CD4-positive, alpha-beta T cell (primary cell): ENCODE results near the gene TTC28. TPM values are rescaled to one million over a fixed set of nuclear protein-coding genes. Genes with fewer than 3 reads are reported as not detected.

Source experiments
- ATAC-seq: fragments of 200-7000 bp; cut with Tn5 transposase; one replicate; pipeline ENCODE4 v1.10.0; 2022; ENCODE audit warnings: mild to moderate bottlenecking; ENCODE audit not compliant: poor library complexity
- CTCF ChIA-PET: fragments of 350-600 bp; sonication (Branson Sonifier 250); formaldehyde crosslinking; loops from one replicate; lab custom pipeline; 2021; ENCODE audit warnings: antibody characterized with exemption, inconsistent platforms; lab: Charles Lee
- POLR2A ChIA-PET: fragments of 350-600 bp; sonication (Branson Sonifier 250); formaldehyde crosslinking; loops from one replicate; lab custom pipeline; 2021; ENCODE audit warnings: antibody characterized with exemption, inconsistent platforms; lab: Charles Lee
- DNase-seq, 14 experiments: peaks; one replicate each; pipeline ENCODE4 v3.0.0-alpha.2; 2013 to 2020; ENCODE audit warnings: mixed read lengths in 2 of 14
- H3K27ac ChIP-seq, 2 donors: one replicate each; pipeline versions ENCODE4 v1.5.1 to v1.7.0; 2013; ENCODE audit warnings: low read length in 2 of 2, low read depth in 1 of 2, mild to moderate bottlenecking in 1 of 2
- H3K27me3 ChIP-seq, 2 experiments: 1 replicate in 1 of 2; 2 replicates in 1 of 2; pipeline versions ENCODE4 v1.6.1 to v1.7.0; 2013; ENCODE audit warnings: low read length in 2 of 2, control low read depth in 1 of 2, mild to moderate bottlenecking in 1 of 2, moderate library complexity in 1 of 2; ENCODE audit not compliant: insufficient read depth in 2 of 2, control insufficient read depth in 1 of 2
- H3K36me3 ChIP-seq: one replicate; pipeline ENCODE4 v1.6.1; 2013; ENCODE audit warnings: low read length, control low read depth; ENCODE audit not compliant: insufficient read depth
- H3K4me1 ChIP-seq: one replicate; pipeline ENCODE4 v1.6.1; 2013; ENCODE audit warnings: low read length, control low read depth; ENCODE audit not compliant: insufficient read depth
- H3K4me3 ChIP-seq: one replicate; pipeline ENCODE4 v1.5.1; 2013; ENCODE audit warnings: mild to moderate bottlenecking, low read length, moderate library complexity
- H3K9me3 ChIP-seq, 2 experiments: 1 replicate in 1 of 2; 2 replicates in 1 of 2; pipeline versions ENCODE4 v1.6.1 to v1.7.0; 2013; ENCODE audit warnings: low read length in 2 of 2, mild to moderate bottlenecking in 2 of 2, control low read depth in 1 of 2, moderate library complexity in 1 of 2; ENCODE audit not compliant: control insufficient read depth in 1 of 2, insufficient read depth in 1 of 2
- H3K27ac Mint-ChIP-seq: one replicate; pipeline ENCODE4 v1.8.0; 2020; ENCODE audit warnings: mixed read lengths
- H3K27me3 Mint-ChIP-seq: one replicate; pipeline ENCODE4 v1.8.0; 2021; ENCODE audit warnings: mixed read lengths
- H3K36me3 Mint-ChIP-seq: one replicate; pipeline ENCODE4 v1.8.0; 2021; ENCODE audit warnings: low read depth, mixed read lengths
- H3K4me1 Mint-ChIP-seq: one replicate; pipeline ENCODE4 v1.8.0; 2021; ENCODE audit warnings: low read depth, mixed read lengths
- H3K4me3 Mint-ChIP-seq: one replicate; pipeline ENCODE4 v1.8.0; 2020; ENCODE audit warnings: mild to moderate bottlenecking, mixed read lengths
- H3K9me3 Mint-ChIP-seq: one replicate; pipeline ENCODE4 v1.8.0; 2020; ENCODE audit warnings: mixed read lengths
- CTCF ChIP-seq: fragments of 200-600 bp; IDR thresholded peaks from one replicate; pipeline ENCODE4 v1.8.0; 2022; ENCODE audit warnings: antibody characterized with exemption, mild to moderate bottlenecking
- intact Hi-C, 2 experiments: fragments of 100-400 bp; cut with DNase I in 1 of 2; cut with micrococcal nuclease in 1 of 2; formaldehyde crosslinking; loops; one replicate each; pipeline versions ENCODE4 v1.15.1 to v1.9.0; 2023 to 2025; cut with DNase I, micrococcal nuclease
- total RNA-seq, 174 experiments: library from RNA in 2 of 174; stranded (reverse) in 2 of 174; gene quantifications; one replicate each; pipeline ENCODE4 v1.2.3 and lab custom pipeline; 2021 to 2026

Gene TTC28
- total RNA-seq, 2 experiments from 2014 or later = 4.6 to 5.7 TPM

GRCh38 chr22:28002863-28003565 lies 676.6 kb downstream of the TTC28 start:
- Mint-ChIP-seq H3K4me3 (no peak overlapping the region), H3K4me1 (no peaks in the 10 kb centered on the region), H3K36me3 (no peaks in the 10 kb centered on the region), H3K27me3 (no peaks in the 10 kb centered on the region), H3K9me3 (no peaks in the 10 kb centered on the region), H3K27ac (no peak overlapping the region)
- DNase-seq (no peak), ATAC-seq (no peak)
- no peak overlapping the region for H3K4me3 ChIP-seq
- no peak for TF ChIP-seq CTCF
- ChIA-PET CTCF (no interaction called here), POLR2A (interaction anchor here (0.7 kb wide), 1 partner anchor 128 kb away, joined by 3 read pairs; no protein-coding TSS in a partner anchor)
- H3K27me3 ChIP-seq = no peaks in the 10 kb centered on the region
- H3K36me3 ChIP-seq = no peaks in the 10 kb centered on the region
- intact Hi-C loops = no loop called here
- H3K9me3 ChIP-seq = no peaks in the 10 kb centered on the region
- no peaks in the 10 kb centered on the region for H3K4me1 ChIP-seq
- no peak overlapping the region for H3K27ac ChIP-seq

GRCh38 chr22:28002181-28002700 lies 677.4 kb downstream of the TTC28 start:
- intact Hi-C loops = no loop called here
- Mint-ChIP-seq H3K4me1 (no peaks in the 10 kb centered on the region), H3K27ac (no peak overlapping the region), H3K27me3 (no peaks in the 10 kb centered on the region), H3K36me3 (no peaks in the 10 kb centered on the region), H3K9me3 (no peaks in the 10 kb centered on the region), H3K4me3 (no peak overlapping the region)
- ChIA-PET POLR2A (interaction anchor here (0.7 kb wide), 1 partner anchor 127 kb away, joined by 3 read pairs; no protein-coding TSS in a partner anchor), CTCF (no interaction called here)
- Histone ChIP-seq H3K9me3 (no peaks in the 10 kb centered on the region), H3K36me3 (no peaks in the 10 kb centered on the region), H3K4me1 (no peaks in the 10 kb centered on the region), H3K27ac (no peak overlapping the region), H3K27me3 (no peaks in the 10 kb centered on the region), H3K4me3 (no peak overlapping the region)
- no peak for ATAC-seq
- no peak for TF ChIP-seq CTCF
- DNase-seq = no peak

GRCh38 chr22:28001171-28001835 lies 678.3 kb downstream of the TTC28 start:
- H3K27me3 ChIP-seq = no peaks in the 10 kb centered on the region
- Mint-ChIP-seq H3K27me3 (no peaks in the 10 kb centered on the region), H3K27ac (no peak overlapping the region), H3K4me1 (no peaks in the 10 kb centered on the region), H3K4me3 (no peak overlapping the region), H3K9me3 (no peaks in the 10 kb centered on the region), H3K36me3 (no peaks in the 10 kb centered on the region)
- no peaks in the 10 kb centered on the region for H3K4me1 ChIP-seq
- ATAC-seq (no peak), DNase-seq (no peak)
- TF ChIP-seq CTCF = no peak
- H3K27ac ChIP-seq = no peak overlapping the region
- ChIA-PET CTCF (no interaction called here), POLR2A (no interaction called here)
- no peaks in the 10 kb centered on the region for H3K9me3 ChIP-seq
- H3K36me3 ChIP-seq = no peaks in the 10 kb centered on the region
- intact Hi-C loops = no loop called here
- H3K4me3 ChIP-seq = no peak overlapping the region
